ENCODE measurements around the gene ZNF513. TPM values are rescaled to one million over a fixed set of nuclear protein-coding genes. Genes with fewer than 3 reads are reported as not detected.

Gene ZNF513
- total RNA-seq, 1 experiment from 2014 or later, result 12.8 TPM

DNA sequence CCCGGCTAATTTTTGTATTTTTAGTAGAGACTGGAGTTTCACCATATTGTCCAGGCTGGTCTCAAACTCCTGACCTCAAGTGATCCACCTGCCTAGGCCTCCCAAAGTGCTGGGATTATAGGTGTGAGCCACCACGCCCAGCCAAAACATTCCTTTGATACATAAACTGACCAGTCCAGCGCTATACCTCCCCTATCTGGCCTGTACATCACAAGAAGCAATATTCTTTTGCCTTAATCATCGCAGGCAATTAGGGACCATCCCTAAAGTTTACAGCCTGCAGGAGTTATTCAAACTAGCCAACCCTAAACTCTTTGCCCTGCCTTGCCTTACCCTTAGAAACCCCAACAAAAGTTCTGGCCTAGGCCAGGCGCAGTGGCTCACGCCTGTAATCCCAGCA is 35.6 kb upstream of the ZNF513 start:
- H4K20me1 ChIP-seq (ENCODE audit: insufficient read depth), result no peaks in the 10 kb centered on the region
- ATAC-seq (no peak), DNase-seq (ENCODE audit: low read depth, low spot score) (no peak)
- H3K27me3 ChIP-seq (ENCODE audit: insufficient read depth, low read length), result no peaks in the 10 kb centered on the region
- no peak overlapping the region for H3K4me3 ChIP-seq (replicated peaks in 1 of 2; ENCODE audit: low read depth in 1 of 2, low read length in 2 of 2)
- no peaks in the 10 kb centered on the region for H3K79me2 ChIP-seq (ENCODE audit: insufficient read depth, low read length)
- H3K4me2 ChIP-seq (ENCODE audit: low read length), result no peak overlapping the region
- BruUV-seq (replicated peaks), result no TSS peak
- no peak overlapping the region for H2AFZ ChIP-seq (ENCODE audit: low read depth, low read length, poor library complexity, severe bottlenecking)
- ChIA-PET RAD21 (ENCODE audit: low non-redundant PET in 1 of 2, low total read pairs in 2 of 2, uncharacterized antibody in 2 of 2, unreplicated experiment in 2 of 2) (no interaction called here), CTCF (no interaction called here), POLR2A (no interaction called here)
- H3K9ac ChIP-seq (ENCODE audit: low read length), result no peak overlapping the region
- no peak overlapping the region for H3K27ac ChIP-seq (ENCODE audit: low read depth, low read length)
- intact Hi-C loops (cut with micrococcal nuclease), result no loop called here
- no peaks in the 10 kb centered on the region for H3K9me2 ChIP-seq (ENCODE audit: insufficient read depth)
- H3K9me3 ChIP-seq (ENCODE audit: control insufficient read depth in 1 of 2, insufficient read depth in 1 of 2, low read depth in 1 of 2, low read length in 2 of 2), result no peaks in the 10 kb centered on the region
- TF ChIP-seq POLR2AphosphoS5 (IDR thresholded peaks at IDR 0.05; ENCODE audit: low read depth, low read length) (no peak), MAX (IDR thresholded peaks at IDR 0.05) (no peak), ZFX (IDR thresholded peaks at IDR 0.05) (no peak), ATF3 (IDR thresholded peaks at IDR 0.05) (no peak), RAD21 (IDR thresholded peaks at IDR 0.05; ENCODE audit: low read depth) (no peak), CBX3 (IDR thresholded peaks at IDR 0.05; ENCODE audit: low read depth) (no peak)
- TF ChIP-seq, protein P1, sequence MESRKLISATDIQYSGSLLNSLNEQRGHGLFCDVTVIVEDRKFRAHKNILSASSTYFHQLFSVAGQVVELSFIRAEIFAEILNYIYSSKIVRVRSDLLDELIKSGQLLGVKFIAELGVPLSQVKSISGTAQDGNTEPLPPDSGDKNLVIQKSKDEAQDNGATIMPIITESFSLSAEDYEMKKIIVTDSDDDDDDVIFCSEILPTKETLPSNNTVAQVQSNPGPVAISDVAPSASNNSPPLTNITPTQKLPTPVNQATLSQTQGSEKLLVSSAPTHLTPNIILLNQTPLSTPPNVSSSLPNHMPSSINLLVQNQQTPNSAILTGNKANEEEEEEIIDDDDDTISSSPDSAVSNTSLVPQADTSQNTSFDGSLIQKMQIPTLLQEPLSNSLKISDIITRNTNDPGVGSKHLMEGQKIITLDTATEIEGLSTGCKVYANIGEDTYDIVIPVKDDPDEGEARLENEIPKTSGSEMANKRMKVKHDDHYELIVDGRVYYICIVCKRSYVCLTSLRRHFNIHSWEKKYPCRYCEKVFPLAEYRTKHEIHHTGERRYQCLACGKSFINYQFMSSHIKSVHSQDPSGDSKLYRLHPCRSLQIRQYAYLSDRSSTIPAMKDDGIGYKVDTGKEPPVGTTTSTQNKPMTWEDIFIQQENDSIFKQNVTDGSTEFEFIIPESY (IDR thresholded peaks at IDR 0.05; ENCODE audit: extremely low read depth, insufficient replicate concordance, low read length), result no peak
- H3K36me3 ChIP-seq (ENCODE audit: control insufficient read depth in 1 of 2, insufficient read depth in 2 of 2, low read length in 2 of 2), result no peaks in the 10 kb centered on the region
- H3K4me1 ChIP-seq (ENCODE audit: control insufficient read depth in 1 of 2, insufficient read depth in 2 of 2, low read length in 2 of 2), result peaks cover 4 to 13% of the 10 kb centered on the region in 2 experiments; a peak in 3 of 4 replicates
